HepG2 (cell line): Measurements from ENCODE around the gene SRRT. TPM values are rescaled to one million over a fixed set of nuclear protein-coding genes. Genes with fewer than 3 reads are reported as not detected.

Source experiments
- CHD2 ChIP-seq: IDR thresholded peaks from 2 replicates; pipeline ENCODE4 v1.6.1; 2011; ENCODE audit warnings: low read depth, low read length, improper control_type of control experiment
- EZH2 ChIP-seq: conservative IDR thresholded peaks from 2 replicates; pipeline ENCODE4 v1.6.1; 2012; ENCODE audit warnings: mild to moderate bottlenecking, low read depth, low read length, moderate library complexity
- JARID2 ChIP-seq: sonication (generic); formaldehyde crosslinking; IDR thresholded peaks from 2 replicates; pipeline ENCODE4 v1.8.1; 2023; ENCODE audit warnings: missing genetic modification reagents, inconsistent platforms; ENCODE audit not compliant: insufficient replicate concordance
- SRF ChIP-seq: IDR thresholded peaks from 2 replicates; pipeline ENCODE4 v1.6.1; 2011; ENCODE audit warnings: mild to moderate bottlenecking, low read depth, low read length, moderate library complexity
- YEATS2 ChIP-seq: sonication (generic); formaldehyde crosslinking; IDR thresholded peaks from 2 replicates; pipeline ENCODE4 v1.4.0; 2020; ENCODE audit warnings: missing genetic modification reagents, borderline replicate concordance
- ZNF441 ChIP-seq: sonication (generic); formaldehyde crosslinking; IDR thresholded peaks from 2 replicates; pipeline ENCODE4 v1.7.0; 2021; ENCODE audit warnings: missing genetic modification reagents, borderline replicate concordance
- ZNF720 ChIP-seq: sonication (generic); formaldehyde crosslinking; IDR thresholded peaks from 2 replicates; pipeline ENCODE4 v1.4.0; 2020; ENCODE audit warnings: missing genetic modification reagents
- polyA plus RNA-seq, 8 experiments: library from polyadenylated mRNA; depleted of rRNA in 3 of 8; stranded (reverse) in 7 of 8; unstranded in 1 of 8; fragments of >200 nt; fragmentation: Illumina TruSeq in 4 of 8; extraction: Trizol in 4 of 8; gene quantifications; 2 replicates each; pipeline versions ENCODE4 v1.2.1 to v1.2.3, GENCODE V29; 2011 to 2016; ENCODE audit warnings: low read depth in 4 of 8, missing spikeins in 1 of 8, mixed read lengths in 1 of 8; ENCODE audit not compliant: insufficient read depth in 1 of 8
- total RNA-seq, 5 experiments: library from RNA; depleted of rRNA; stranded (reverse); fragments of >200 nt; fragmentation: Illumina TruSeq; extraction: Trizol; gene quantifications; 2 replicates each; pipeline ENCODE4 v1.2.3, GENCODE V29; 2016; ENCODE audit warnings: low read depth in 1 of 5
- TF ChIP-seq, protein P1 (sequence below), 2 experiments: sonication (generic) in 1 of 2; formaldehyde crosslinking in 1 of 2; IDR thresholded peaks; 2 replicates each; pipeline versions ENCODE4 v1.4.0 to v1.6.1; 2018 to 2020; ENCODE audit warnings: missing genetic modification reagents in 2 of 2, borderline replicate concordance in 1 of 2, low read depth in 1 of 2, mild to moderate bottlenecking in 1 of 2, missing biosample characterization in 1 of 2
- TF ChIP-seq, protein P2 (sequence below): sonication (generic); formaldehyde crosslinking; conservative IDR thresholded peaks from 2 replicates; pipeline ENCODE4 v1.8.0; 2022; ENCODE audit warnings: mild to moderate bottlenecking, moderate library complexity, missing genetic modification reagents
- TF ChIP-seq, protein P3 (sequence below): sonication (generic); formaldehyde crosslinking; IDR thresholded peaks from 2 replicates; pipeline ENCODE4 v1.4.0; 2020; ENCODE audit warnings: mild to moderate bottlenecking, missing genetic modification reagents
- TF ChIP-seq, protein P4 (sequence below): sonication (generic); formaldehyde crosslinking; IDR thresholded peaks from 2 replicates; pipeline ENCODE4 v1.5.1; 2020; ENCODE audit warnings: missing genetic modification reagents, mild to moderate bottlenecking, borderline replicate concordance
- TF ChIP-seq, protein P5 (sequence below), 2 experiments: sonication (generic) in 1 of 2; formaldehyde crosslinking in 1 of 2; IDR thresholded peaks; 2 replicates each; pipeline versions ENCODE4 v1.6.1 to v1.9.0; 2014 to 2022; ENCODE audit warnings: antibody characterized with exemption in 1 of 2, borderline replicate concordance in 1 of 2, inconsistent platforms in 1 of 2, low read depth in 1 of 2, missing genetic modification reagents in 1 of 2

SRRT gene
- total and polyA plus RNA-seq, 2 of the 13 experiments (the other 11 are each of a cell fraction or from before 2014, with no cell fraction given): 26.2 to 106 TPM

DNA sequence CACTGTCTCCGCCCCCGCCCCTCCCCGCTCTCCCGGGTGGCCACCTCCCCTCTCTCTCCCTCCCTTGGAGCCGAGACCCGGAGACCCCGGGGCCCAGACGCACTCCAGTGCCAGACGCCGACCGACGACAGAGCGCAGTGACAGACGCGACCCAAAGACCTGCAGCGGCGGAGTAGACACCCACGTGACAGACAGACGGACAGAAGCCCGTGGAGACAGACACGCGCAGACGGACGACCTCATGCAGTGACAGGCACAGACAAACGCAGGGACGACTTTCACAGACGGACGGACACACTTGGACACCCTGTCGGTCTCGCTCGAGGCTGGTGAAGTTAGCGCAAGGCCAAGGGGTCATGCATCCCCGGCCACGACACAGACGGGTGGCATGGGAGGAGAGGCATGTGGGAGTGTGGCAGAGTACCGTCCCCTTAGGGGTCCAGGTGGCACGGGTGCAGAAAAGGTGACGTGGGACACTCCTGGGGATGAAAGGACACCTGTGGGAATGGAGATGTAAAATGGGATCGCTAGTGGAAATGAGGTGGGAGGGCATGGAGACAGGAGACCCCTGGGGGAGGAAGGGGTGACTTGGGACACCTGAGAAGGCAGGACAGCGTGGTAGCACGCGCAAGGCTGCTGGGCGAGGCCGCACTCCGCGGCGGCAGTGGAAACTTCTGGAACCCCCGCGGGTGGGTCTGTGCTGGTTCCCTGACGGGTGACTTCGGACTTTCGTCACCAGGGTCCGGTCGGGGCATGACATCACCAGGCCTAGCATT lies 21.2 kb downstream of the SRRT start (continued):
- peak; percentile 94 for TF ChIP-seq EZH2
- TF ChIP-seq, protein P1, sequence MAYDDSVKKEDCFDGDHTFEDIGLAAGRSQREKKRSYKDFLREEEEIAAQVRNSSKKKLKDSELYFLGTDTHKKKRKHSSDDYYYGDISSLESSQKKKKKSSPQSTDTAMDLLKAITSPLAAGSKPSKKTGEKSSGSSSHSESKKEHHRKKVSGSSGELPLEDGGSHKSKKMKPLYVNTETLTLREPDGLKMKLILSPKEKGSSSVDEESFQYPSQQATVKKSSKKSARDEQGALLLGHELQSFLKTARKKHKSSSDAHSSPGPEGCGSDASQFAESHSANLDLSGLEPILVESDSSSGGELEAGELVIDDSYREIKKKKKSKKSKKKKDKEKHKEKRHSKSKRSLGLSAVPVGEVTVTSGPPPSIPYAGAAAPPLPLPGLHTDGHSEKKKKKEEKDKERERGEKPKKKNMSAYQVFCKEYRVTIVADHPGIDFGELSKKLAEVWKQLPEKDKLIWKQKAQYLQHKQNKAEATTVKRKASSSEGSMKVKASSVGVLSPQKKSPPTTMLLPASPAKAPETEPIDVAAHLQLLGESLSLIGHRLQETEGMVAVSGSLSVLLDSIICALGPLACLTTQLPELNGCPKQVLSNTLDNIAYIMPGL (CRISPR knock-in tag; IDR thresholded peaks at IDR 0.05; ENCODE audit: borderline replicate concordance in 1 of 2, low read depth in 1 of 2): 0 out of 4 replicates have a peak, but pooled peaks of 1 of the 2 experiments have one; percentile 23
- TF ChIP-seq, protein P2, sequence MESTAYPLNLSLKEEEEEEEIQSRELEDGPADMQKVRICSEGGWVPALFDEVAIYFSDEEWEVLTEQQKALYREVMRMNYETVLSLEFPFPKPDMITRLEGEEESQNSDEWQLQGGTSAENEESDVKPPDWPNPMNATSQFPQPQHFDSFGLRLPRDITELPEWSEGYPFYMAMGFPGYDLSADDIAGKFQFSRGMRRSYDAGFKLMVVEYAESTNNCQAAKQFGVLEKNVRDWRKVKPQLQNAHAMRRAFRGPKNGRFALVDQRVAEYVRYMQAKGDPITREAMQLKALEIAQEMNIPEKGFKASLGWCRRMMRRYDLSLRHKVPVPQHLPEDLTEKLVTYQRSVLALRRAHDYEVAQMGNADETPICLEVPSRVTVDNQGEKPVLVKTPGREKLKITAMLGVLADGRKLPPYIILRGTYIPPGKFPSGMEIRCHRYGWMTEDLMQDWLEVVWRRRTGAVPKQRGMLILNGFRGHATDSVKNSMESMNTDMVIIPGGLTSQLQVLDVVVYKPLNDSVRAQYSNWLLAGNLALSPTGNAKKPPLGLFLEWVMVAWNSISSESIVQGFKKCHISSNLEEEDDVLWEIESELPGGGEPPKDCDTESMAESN (CRISPR knock-in tag): no peak
- TF ChIP-seq YEATS2 (CRISPR knock-in tag): no peak
- TF ChIP-seq, protein P3, sequence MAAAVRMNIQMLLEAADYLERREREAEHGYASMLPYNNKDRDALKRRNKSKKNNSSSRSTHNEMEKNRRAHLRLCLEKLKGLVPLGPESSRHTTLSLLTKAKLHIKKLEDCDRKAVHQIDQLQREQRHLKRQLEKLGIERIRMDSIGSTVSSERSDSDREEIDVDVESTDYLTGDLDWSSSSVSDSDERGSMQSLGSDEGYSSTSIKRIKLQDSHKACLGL (CRISPR knock-in tag): no peak
- TF ChIP-seq ZNF441 (CRISPR knock-in tag): no peak
- TF ChIP-seq, protein P4, sequence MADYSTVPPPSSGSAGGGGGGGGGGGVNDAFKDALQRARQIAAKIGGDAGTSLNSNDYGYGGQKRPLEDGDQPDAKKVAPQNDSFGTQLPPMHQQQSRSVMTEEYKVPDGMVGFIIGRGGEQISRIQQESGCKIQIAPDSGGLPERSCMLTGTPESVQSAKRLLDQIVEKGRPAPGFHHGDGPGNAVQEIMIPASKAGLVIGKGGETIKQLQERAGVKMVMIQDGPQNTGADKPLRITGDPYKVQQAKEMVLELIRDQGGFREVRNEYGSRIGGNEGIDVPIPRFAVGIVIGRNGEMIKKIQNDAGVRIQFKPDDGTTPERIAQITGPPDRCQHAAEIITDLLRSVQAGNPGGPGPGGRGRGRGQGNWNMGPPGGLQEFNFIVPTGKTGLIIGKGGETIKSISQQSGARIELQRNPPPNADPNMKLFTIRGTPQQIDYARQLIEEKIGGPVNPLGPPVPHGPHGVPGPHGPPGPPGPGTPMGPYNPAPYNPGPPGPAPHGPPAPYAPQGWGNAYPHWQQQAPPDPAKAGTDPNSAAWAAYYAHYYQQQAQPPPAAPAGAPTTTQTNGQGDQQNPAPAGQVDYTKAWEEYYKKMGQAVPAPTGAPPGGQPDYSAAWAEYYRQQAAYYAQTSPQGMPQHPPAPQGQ (CRISPR knock-in tag): no peak
- TF ChIP-seq, protein P5, sequence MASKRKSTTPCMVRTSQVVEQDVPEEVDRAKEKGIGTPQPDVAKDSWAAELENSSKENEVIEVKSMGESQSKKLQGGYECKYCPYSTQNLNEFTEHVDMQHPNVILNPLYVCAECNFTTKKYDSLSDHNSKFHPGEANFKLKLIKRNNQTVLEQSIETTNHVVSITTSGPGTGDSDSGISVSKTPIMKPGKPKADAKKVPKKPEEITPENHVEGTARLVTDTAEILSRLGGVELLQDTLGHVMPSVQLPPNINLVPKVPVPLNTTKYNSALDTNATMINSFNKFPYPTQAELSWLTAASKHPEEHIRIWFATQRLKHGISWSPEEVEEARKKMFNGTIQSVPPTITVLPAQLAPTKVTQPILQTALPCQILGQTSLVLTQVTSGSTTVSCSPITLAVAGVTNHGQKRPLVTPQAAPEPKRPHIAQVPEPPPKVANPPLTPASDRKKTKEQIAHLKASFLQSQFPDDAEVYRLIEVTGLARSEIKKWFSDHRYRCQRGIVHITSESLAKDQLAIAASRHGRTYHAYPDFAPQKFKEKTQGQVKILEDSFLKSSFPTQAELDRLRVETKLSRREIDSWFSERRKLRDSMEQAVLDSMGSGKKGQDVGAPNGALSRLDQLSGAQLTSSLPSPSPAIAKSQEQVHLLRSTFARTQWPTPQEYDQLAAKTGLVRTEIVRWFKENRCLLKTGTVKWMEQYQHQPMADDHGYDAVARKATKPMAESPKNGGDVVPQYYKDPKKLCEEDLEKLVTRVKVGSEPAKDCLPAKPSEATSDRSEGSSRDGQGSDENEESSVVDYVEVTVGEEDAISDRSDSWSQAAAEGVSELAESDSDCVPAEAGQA (IDR thresholded peaks at IDR 0.05; ENCODE audit: low read depth): no peak
- TF ChIP-seq, protein P5 (CRISPR knock-in tag; IDR thresholded peaks at IDR 0.05; ENCODE audit: borderline replicate concordance): no peak
- no peak for TF ChIP-seq SRF
- TF ChIP-seq JARID2 (CRISPR knock-in tag): no peak
- TF ChIP-seq ZNF720 (CRISPR knock-in tag): no peak
- no peak for TF ChIP-seq CHD2
